DMS114 treated with DMSO at 0.1 percent for 48 hours (cell line): ENCODE measurements around the gene RNPEPL1.

Experiments used
- DNase-seq: peaks from one replicate; lab custom pipeline; 2025; ENCODE audit not compliant: unreplicated experiment; lab: John Stamatoyannopoulos, UW

Gene RNPEPL1

DNA sequence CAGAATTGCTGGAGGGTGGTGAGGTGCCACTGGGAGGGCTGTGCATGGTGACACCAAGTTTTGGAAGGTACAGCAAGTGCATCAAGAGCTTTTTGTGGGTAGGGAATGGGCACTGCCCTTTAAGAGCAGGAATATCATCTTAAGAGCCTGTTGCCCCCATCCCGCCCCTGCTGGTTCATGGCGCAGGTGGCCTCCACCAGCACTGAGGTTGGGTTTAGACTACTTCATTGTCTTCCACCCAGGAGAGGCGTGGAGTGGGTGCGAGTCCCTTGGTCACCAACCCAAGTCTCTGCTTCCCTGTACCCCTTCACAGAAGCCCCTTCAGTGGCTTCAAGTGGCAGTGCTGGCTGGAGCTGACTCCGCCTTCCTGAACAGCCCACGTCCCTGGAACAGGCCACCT is 7.8 kb downstream of the RNPEPL1 start:
- DNase-seq, result no peak

DNA sequence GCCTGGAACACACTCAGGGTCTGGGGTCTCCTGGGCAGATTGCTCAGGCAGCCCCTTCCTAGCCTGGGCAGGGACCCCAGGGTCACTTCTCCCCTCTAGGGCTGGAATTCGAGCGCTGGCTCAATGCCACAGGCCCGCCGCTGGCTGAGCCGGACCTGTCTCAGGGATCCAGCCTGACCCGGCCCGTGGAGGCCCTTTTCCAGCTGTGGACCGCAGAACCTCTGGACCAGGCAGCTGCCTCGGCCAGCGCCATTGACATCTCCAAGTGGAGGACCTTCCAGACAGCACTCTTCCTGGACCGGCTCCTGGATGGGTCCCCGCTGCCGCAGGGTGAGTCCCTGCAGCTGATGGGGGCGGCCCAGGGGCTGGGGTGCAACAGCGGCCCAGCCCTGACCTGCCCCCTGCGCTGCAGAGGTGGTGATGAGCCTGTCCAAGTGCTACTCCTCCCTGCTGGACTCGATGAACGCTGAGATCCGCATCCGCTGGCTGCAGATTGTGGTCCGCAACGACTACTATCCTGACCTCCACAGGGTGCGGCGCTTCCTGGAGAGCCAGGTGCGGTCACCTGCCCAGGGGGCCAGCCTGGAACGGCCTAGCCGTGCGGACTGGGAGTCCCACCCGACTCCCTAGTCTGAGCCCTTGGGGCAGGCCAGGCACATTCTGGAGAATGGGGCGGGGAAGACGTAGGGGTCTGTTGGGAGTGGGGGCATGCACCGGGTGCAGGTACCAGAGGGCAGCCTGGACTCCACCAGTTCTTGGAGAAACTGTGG is 8.3 kb downstream of the RNPEPL1 start:
- DNase-seq, result no peak

DNA sequence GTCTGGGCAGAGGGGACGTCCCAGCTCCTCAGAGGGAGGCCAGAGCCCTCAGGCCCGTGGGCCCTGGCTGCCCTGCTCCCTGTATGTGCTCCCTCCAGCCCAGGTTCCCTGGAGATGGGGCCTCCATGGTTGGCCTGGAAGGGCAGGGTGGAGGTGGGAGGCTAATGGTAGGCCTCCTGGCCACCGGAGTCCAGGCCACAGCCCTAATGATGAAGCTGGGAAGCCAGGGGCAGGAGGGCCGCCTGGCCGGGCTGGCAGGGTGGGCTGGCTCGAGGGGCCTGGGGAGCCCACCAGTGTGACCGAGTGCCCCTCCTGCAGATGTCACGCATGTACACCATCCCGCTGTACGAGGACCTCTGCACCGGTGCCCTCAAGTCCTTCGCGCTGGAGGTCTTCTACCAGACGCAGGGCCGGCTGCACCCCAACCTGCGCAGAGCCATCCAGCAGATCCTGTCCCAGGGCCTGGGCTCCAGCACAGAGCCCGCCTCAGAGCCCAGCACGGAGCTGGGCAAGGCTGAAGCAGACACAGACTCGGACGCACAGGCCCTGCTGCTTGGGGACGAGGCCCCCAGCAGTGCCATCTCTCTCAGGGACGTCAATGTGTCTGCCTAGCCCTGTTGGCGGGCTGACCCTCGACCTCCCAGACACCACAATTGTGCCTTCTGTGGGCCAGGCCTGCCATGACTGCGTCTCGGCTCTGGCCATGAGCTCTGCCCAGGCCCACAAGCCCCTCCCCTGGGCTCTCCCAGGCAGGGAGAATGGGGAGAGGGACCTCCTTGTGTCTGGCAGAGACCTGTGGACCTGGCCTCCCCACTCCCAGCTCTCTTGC is 9.2 kb downstream of the RNPEPL1 start:
- no peak for DNase-seq

DNA sequence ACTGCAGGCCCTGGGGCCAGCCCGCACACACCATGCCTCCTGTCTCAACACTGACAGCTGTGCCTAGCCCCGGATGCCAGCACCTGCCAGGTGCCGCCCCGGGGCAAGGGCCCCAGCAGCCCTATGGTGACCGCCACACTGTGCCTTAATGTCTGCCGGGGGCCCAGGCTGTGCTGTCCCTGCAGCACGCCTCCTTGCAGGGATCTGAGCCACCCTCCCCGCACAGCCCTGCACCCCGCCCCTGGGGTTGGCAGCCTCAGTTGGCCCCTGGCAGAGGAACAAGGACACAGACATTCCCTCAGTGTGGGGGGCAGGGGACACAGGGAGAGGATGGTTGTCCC is 9.8 kb downstream of the RNPEPL1 start:
- DNase-seq, result no peak

DNA sequence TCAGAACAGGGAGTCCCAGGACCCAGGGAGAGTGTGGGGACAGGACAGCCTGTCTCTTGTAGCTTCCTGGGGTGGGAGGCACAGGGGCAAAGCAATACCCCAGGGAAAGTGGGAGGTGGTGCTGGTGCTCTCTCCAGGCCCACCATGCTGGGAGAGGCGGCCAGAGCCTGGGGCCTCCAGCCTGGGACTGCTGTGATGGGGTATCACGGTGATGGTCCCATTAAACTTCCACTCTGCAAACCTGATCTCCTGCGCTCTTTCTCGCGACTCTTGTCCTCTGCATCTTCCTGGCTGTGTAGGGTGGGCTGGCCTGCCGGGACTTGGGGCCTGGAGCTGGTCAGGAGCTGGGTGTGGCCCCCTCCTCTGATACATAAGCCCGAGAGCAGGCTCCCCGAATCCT is 10.2 kb downstream of the RNPEPL1 start:
- no peak for DNase-seq

DNA sequence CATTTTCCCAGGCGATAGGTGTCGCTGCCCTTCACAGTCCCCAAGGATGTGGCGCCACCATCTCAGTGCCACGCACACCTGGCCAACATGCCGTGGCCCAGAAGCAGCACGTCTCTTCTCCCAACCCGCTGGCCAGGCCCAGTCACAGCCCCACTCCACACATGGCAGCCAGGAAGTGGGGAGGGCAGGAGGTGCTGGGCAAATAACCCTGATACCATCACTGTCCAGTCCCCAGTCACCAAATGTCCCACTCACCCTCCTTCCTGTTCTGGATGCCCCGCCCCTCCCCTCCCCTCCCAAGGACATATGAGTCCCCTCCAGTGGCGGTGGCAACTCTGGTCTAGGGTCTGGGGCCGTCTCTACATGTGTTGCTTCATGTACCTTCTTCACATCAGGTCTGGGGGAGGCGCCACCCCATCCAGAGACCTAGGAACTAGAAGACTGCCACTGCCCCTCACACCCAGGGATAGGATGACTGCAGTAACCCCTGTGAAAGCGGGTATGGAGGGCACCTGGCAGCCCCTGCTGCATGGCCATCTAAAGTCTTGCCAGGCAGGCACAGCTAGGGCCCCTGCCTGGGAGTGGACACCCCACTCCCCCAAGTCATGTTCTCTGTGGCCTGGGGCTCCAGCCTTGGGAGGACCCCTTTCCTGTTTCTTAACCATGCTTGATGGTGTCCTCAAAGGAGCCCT is 10.9 kb downstream of the RNPEPL1 start:
- DNase-seq, result no peak

DNA sequence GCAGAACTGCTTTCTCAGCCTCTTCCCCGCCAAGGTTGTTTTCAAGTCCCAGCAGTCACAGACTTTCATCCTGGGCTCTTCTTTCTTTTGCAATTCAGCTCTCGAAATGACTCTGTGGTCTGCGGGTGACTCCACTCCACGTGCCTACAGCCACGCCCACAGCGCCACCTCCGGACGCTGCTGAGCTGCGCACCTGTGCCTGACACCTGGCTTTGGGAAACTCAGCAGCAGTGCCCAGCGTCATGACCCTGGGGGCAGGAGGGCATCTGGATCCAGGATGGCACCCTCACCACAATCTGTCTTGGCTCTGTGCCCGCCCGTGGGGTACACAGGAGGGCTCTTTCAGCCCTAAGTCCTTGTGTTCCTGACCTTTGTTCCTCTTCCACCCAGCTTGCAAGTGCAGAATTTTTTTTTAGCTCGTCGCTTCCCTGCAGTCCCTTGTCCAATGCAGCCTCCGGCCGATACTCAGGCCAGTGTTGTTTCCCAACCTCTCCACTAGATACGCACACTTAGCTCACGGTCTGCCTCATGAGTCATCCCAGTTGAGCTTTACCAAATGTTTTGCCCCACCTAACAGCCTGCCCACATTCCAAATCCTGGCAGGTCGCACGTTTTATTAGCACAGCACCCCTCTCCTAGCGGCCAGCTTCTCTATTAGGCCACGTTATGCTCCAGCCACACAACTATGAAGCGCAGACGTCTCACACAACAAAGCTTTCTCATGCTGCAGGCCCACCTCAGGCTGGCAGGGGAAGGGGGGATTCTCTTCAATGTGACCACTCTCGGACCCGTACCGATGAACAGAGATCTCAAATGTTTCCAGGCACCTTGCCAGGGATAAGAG is 11.7 kb downstream of the RNPEPL1 start:
- DNase-seq, result no peak

DNA sequence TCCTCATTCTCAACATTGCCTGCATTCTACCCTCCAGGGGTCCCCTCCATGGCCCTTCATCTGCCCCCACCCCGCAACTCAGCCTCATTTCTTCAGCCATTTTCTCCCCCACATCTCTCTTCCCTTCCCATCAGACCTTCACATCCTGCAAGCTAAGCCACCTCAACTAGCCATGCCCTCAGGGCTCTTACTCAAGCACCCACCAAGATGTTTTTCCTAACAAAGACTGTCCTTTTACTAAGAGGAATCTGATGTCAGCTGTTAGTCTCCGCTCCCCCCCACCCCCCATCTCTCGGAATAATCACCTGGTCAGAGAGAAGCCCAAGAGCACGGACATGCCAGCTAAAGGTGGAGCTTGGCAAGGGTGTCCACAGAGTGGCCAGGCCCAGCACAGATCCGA is 13.5 kb downstream of the RNPEPL1 start:
- no peak for DNase-seq

DNA sequence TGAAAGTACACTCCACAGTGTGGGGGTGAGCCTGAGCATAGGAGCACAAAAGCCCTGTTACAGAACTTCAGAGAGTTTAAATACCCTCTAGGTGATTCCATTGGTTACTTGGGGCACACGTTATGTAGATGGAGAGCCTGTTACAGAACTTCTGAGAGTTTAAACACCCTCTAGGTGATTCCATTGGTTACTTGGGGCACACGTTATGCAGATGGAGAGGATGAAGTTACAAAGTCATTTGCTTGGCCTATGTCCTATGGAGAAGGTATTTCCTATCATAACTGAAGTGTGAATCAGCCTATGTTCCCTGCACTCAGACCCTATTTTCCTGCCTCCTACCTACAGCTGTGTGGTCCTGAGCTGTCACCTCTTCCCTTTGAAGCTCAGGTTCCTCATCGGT is 14.5 kb downstream of the RNPEPL1 start:
- no peak for DNase-seq

DNA sequence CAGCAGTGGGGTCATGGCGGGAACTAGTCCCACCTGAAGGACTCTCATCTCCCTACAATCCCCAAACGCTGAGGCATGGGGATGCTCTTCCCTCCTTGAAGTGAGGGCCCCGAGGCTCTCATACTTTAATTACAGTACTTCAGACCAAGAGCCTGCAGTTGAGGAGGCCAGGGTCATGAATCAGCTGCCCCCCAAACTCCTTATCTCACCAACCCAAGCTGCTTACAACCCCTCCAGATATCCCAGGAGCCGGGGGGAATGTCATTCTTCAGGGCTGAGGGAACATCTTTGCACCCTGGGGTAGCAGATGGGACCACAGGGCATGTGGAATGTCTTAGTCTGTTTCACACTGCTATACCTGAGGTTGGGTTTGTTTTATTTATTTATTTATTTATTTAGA is 15.5 kb downstream of the RNPEPL1 start:
- DNase-seq, result no peak

DNA sequence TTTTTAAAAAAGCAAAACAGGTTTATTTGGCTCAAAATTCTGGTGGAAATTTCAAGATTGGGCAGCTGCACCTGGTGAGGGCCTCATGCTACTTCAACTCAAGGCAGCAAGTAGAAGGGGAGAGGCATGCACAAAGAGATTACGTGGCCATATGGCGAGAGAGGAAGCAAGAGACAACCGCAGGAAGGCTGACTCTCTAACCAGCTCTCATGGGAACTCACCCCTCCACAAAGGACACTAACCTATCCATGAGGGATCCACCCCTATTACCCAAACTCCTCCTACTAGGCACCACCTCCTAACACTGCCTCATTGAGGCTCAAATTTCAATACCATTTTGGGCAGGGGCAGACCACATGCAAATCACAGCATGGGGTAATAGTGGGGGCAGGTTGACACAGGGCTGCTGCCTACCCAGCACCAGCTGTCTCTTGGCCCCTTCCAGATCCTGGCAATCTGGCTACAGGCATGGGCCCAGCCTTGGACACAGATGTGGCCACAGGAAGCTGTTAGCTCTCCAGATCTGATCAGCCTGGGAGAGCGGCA is 16.3 kb downstream of the RNPEPL1 start:
- DNase-seq, result no peak

DNA sequence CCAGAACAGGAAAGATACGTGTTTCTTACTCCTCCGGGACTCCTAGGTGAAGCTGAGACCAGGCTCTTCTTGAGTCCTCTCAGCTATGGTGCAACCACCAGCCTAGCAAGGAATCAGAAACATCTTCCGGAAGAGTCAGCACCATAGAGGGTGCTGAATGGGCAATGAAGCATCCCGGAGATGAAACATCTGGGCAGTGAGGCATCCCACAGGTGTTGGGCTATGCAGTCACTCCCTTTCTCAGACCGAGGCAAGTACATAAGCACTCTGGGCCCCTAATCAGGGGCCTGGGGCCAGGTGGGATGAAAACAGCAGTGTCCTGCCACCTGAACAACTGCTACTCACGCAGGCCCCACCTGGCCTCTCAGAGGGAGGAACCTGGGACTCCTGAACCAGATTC is 16.8 kb downstream of the RNPEPL1 start:
- DNase-seq, result no peak

DNA sequence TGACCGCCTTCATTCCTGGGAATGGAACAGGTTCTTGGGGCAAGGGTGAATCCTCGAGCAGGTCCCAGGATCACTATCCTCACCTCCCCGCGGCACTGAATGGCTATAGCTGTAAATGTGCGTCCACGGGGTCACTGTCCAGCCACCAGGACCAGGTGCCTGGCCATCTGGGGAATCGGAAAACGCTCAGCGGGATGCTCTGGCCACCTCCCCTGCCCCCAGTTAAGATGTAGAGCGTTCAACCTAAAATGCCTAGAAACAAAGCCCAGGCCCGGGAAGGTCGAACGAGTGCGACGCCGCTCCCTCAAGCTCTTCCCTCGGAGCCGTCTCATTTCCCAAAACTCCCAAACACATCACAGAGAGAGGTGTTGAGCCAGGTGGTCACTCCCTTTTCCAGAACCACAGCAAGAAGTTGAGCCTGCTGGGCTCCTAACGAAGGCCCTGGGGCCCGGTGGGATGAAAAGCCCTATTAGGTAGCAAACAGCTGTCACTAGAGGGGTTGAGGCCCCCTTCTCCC is 17.5 kb downstream of the RNPEPL1 start:
- no peak for DNase-seq

DNA sequence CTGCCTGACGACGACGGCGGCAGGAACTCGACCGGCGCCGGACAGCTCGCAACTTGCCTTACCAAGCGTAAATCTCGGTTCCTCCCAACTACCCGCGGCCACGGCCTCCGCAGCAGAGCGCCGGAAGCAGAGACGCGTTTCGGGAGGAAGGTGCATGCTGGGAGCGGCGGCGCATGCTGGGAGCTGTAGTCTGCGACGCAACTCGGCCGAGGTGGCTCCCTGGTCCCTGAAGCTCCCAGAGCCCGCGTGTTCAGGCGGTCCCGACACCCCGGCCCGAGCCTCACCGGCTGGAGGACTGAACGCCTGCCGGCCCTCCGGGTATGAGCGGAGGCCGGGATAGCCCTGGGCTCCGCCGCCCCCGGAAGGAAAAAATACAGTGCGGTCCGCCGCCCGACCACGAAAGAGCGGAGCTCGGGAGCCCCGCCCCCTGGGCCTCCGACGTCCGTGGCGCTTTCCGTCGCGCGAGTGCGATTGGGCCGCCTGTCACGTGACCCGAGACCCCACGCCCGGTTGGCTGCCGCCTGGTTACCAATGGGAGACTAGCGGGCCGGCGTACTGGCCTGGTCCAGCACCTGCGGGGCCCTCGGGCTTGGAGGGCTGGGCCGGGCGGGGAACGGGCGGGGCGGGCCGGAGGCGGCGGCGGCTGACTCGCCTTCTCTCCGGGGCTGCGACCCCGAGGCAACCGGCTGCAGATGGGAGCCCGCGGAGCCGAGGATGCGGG is 18.1 kb downstream of the RNPEPL1 start, which contains the start of gene CAPN10:
Gene CAPN10, plus strand, starts transcription at position 537 of the 721 bp plus-strand sequence. Its CDS starts 178 bp downstream, at position 715.
- peak; percentile 86 for DNase-seq

DNA sequence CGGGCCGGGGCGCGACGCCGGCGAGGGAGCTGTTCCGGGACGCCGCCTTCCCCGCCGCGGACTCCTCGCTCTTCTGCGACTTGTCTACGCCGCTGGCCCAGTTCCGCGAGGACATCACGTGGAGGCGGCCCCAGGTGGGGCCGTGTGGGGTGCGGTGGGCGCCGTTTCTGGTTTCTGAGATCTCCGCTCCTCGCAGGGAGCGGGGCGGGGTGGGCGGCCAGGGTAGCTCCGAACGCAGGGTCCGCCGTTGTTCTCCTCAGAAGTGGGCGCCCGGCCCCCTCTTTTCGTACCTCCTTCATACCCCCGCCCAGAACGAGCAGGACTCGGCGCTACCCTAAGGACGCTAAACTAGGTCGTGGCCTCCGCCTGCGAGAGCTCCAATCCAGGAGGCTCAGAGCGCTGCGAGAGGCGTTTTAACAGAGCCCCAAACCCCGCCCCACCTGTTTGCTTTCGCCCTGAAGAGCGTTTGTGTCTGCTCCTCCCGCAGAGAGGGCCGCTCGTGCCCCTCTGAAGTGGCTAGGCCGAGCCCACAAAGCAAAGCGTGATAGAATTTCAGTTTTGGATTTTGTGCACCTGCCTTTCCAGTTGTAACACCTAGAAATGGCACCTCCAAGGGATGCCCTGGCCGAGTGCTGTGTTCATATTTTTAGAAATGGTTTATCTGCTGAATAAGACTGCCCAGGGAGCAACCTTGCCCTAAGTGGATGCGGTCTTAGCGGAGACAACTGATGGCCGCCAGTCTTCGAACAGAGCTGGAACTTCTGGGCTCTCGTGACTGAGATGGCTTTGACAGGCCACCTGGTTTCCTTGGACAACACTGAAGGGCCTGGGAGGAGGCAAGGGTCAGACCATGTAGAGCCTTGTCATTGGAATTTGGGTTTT is 18.9 kb downstream of the RNPEPL1 start:
- DNase-seq, result no peak

DNA sequence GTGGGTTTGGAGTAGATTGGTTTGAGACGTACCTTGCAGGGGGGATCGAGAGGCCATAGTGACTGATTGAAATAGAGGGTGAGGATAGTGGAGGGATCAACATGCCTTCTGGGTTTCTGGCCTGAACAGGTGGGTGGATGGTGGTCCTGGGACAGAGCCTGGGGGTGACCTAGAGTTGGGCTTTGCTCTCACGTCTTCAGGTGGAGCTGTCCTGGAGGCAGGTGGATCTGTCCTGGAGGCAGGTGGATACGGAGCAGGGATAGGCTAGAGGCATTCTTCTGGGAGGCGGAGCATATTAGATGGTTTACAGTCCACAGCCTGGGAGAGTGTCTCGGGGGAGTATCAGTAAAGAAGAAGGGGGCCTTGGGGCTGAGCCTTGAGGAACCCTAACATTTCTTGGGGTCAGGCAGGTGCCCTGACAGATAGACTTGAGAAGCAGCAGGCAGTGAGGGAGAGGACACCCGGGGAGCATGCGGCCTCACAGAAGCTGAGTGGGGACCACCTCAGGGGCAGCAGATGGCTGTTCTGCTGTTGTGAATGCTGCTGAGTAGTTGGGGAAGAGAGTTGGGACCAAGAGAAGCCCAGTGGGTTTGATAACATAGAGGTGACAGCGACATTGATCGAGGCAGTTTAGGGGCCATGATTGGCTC is 19.8 kb downstream of the RNPEPL1 start:
- DNase-seq, result no peak

DNA sequence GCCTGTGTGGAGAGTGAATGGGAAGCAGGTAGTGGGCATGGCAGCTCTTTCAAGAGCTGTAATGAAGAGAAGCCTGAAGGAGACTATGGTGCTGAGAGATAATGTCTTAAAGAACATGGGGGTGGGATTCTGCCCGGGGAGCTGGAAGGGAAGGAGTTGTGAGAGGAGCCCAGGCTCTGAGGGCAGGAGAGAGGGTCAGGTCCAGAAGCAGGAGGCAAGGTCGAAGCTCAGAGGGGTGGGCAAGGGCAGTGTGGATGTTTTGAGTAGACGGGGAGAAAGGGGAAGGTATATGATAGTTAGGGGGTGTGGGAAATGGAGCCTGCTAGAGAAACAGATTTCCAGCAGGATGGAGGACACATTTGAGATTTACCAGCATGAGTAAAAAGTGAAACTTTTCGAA is 20.4 kb downstream of the RNPEPL1 start:
- DNase-seq, result no peak

DNA sequence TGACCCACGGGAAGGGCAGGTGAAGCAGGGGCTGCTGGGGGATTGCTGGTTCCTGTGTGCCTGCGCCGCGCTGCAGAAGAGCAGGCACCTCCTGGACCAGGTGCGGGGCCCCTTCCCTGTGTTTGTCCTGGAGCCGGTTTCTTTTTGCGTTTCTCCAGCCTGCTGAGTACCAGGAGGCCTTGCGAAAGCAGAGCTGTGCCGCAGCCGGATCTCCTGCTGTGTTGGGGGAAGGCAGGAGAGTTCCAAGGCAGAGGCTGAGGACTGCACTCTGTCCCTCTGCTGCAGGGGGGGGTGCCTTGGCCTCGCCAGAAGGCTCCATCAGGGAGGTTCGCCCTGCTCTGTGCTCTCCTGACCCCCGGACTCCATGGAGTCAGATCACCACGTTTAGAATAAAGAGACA is 21.1 kb downstream of the RNPEPL1 start:
- no peak for DNase-seq
